G401 (cell line): ENCODE measurements around the gene OVOL1. TPM values are rescaled to one million over a fixed set of nuclear protein-coding genes. Genes with fewer than 3 reads are reported as not detected.

ENCODE experiments used
- DNase-seq: peaks from one replicate; pipeline ENCODE4 v3.0.0-alpha.2; 2015; ENCODE audit warnings: low spot score
- in situ Hi-C: cut with HindIII; loops from 2 replicates; pipeline ENCODE4 v1.10.0; 2016; ENCODE audit warnings: low sequenced_read_pairs, mixed read lengths
- total RNA-seq: library from RNA; depleted of rRNA; stranded (reverse); fragments of >200 nt; shearing (Covaris generic); gene quantifications from 2 replicates; pipeline ENCODE4 v1.2.3, GENCODE V29; 2014; rRNA removed

OVOL1 gene
- total RNA-seq, 1 experiment from 2014 or later = not detected

GRCh38 chr11:65842144-65842543 lies 55.3 kb downstream of the OVOL1 start:
- in situ Hi-C loops = no loop called here
- DNase-seq = no peak

DNA sequence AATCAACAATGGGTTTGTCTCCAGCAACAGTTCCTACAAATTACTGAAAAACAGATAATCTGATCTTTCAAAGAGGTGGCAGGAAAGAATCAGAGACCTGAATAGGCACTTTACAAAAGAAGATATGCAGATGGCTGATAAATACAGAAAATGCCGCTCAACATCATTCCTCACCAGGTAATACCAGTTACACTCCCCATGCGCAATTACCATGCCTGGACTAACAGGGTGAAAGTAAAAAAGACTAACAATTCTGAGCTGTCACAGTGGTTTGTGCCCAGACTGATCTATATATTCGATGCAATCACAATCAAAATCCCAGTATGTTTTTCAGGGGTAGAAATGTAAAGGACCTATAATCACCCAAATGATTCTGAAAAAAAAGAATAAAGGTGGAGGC lies 56.9 kb downstream of the OVOL1 start:
- DNase-seq = no peak
- in situ Hi-C loops = no loop called here

- in situ Hi-C loops = no loop called here
- DNase-seq = no peak
Observed at GRCh38 chr11:65844231-65844872, 57.5 kb downstream of the OVOL1 start.

Other genes starting within 250 kb of the OVOL1 start
- 32.5 and 53.2 TPM in 2 replicates for gene LTBP3, start 228.7 kb upstream of the OVOL1 start, total RNA-seq
- 72.3 and 72.7 TPM in 2 replicates for gene ZNRD2, start 216.6 kb upstream of the OVOL1 start, total RNA-seq
- gene FAM89B, start 214.5 kb upstream of the OVOL1 start, total RNA-seq = 28.1 and 58.6 TPM in 2 replicates
- gene EHBP1L1, start 211.0 kb upstream of the OVOL1 start, total RNA-seq = 8.7 and 16.5 TPM in 2 replicates
- gene KCNK7, start 191.3 kb upstream of the OVOL1 start, total RNA-seq = 0.12 TPM in 1 of 2 replicates, not detected in the other
- 32.6 and 34.3 TPM in 2 replicates for gene MAP3K11, start 172.8 kb upstream of the OVOL1 start, total RNA-seq
- 27.4 and 29.0 TPM in 2 replicates for gene PCNX3, start 171.3 kb upstream of the OVOL1 start, total RNA-seq
- gene SIPA1, start 149.0 kb upstream of the OVOL1 start, total RNA-seq = 22.5 and 25.2 TPM in 2 replicates
- gene RELA, start 124.1 kb upstream of the OVOL1 start, total RNA-seq = 29.7 and 38.0 TPM in 2 replicates
- 66.3 and 71.4 TPM in 2 replicates for gene KAT5, start 74.8 kb upstream of the OVOL1 start, total RNA-seq
- 86.2 and 132 TPM in 2 replicates for gene RNASEH2C, start 66.3 kb upstream of the OVOL1 start, total RNA-seq
- 15.7 and 20.6 TPM in 2 replicates for gene AP5B1, start 6.1 kb upstream of the OVOL1 start, total RNA-seq
- gene SNX32, start 46.9 kb downstream of the OVOL1 start, total RNA-seq = not detected in 2 replicates
- gene CFL1, start 71.1 kb downstream of the OVOL1 start, total RNA-seq = 1,273 and 1,592 TPM in 2 replicates
- gene MUS81, start 73.4 kb downstream of the OVOL1 start, total RNA-seq = 61.8 and 70.4 TPM in 2 replicates
- 35.8 and 38.2 TPM in 2 replicates for gene EFEMP2, start 85.7 kb downstream of the OVOL1 start, total RNA-seq
- gene CTSW, start 92.8 kb downstream of the OVOL1 start, total RNA-seq = not detected in 2 replicates
- 79.3 and 89.3 TPM in 2 replicates for gene FIBP, start 101.4 kb downstream of the OVOL1 start, total RNA-seq
- 180 and 212 TPM in 2 replicates for gene CCDC85B, start 103.6 kb downstream of the OVOL1 start, total RNA-seq
- gene FOSL1, start 113.3 kb downstream of the OVOL1 start, total RNA-seq = 23.6 and 30.8 TPM in 2 replicates
- gene C11orf68, start 132.0 kb downstream of the OVOL1 start, total RNA-seq = 14.2 and 17.2 TPM in 2 replicates
- 174 and 179 TPM in 2 replicates for gene DRAP1, start 132.4 kb downstream of the OVOL1 start, total RNA-seq
- not detected in 2 replicates for gene TSGA10IP, start 158.4 kb downstream of the OVOL1 start, total RNA-seq
- 49.0 and 73.1 TPM in 2 replicates for gene SART1, start 174.7 kb downstream of the OVOL1 start, total RNA-seq
- gene EIF1AD, start 215.1 kb downstream of the OVOL1 start, total RNA-seq = 15.6 and 29.9 TPM in 2 replicates
- 291 and 355 TPM in 2 replicates for gene BANF1, start 215.4 kb downstream of the OVOL1 start, total RNA-seq
- not detected in 2 replicates for gene CST6, start 224.9 kb downstream of the OVOL1 start, total RNA-seq
- gene CATSPER1, start 239.4 kb downstream of the OVOL1 start, total RNA-seq = not detected in 2 replicates